ENCODE data around the gene CBLN3. TPM values are rescaled to one million over a fixed set of nuclear protein-coding genes. Genes with fewer than 3 reads are reported as not detected.

The CBLN3 gene
- total RNA-seq, 2 donors from 2014 or later, result 2.4 to 11.1 TPM

GRCh38 chr14:24403294-24403998 is 26.0 kb downstream of the CBLN3 start:
- Histone ChIP-seq H3K4me1 (replicated peaks) (no peaks in the 10 kb centered on the region), H3K27ac (no peak overlapping the region)
- no peak for DNase-seq (ENCODE audit: low spot score)

GRCh38 chr14:24401810-24402702 is 27.4 kb downstream of the CBLN3 start:
- intact Hi-C loops (cut with DNase I), result no loop called here
- TF ChIP-seq POLR2A (IDR thresholded peaks at IDR 0.05) (no peak), POLR2AphosphoS5 (IDR thresholded peaks at IDR 0.05) (no peak)
- WGBS, result 59% methylated on average over 9 of the region's 9 CpGs
- no peaks in the 10 kb centered on the region for H3K4me1 ChIP-seq (replicated peaks)
- H3K4me3 ChIP-seq, result no peak overlapping the region
- no peaks in the 10 kb centered on the region for H3K36me3 ChIP-seq
- no peaks in the 10 kb centered on the region for H3K27me3 ChIP-seq (replicated peaks; ENCODE audit: insufficient read depth)
- DNase-seq (ENCODE audit: low spot score), result no peak
- no peaks in the 10 kb centered on the region for H3K9me3 ChIP-seq
- H3K27ac ChIP-seq, result no peak overlapping the region

More at GRCh38 chr14:24403294-24403998, 26.0 kb downstream of the CBLN3 start:
- intact Hi-C loops (cut with DNase I), result no loop called here
- no peaks in the 10 kb centered on the region for H3K36me3 ChIP-seq
- TF ChIP-seq POLR2AphosphoS5 (IDR thresholded peaks at IDR 0.05) (no peak), POLR2A (IDR thresholded peaks at IDR 0.05) (no peak), CTCF (IDR thresholded peaks at IDR 0.05) (no peak)
- no peak overlapping the region for H3K4me3 ChIP-seq
- WGBS, result 35% methylated on average over 7 of the region's 7 CpGs
- no peaks in the 10 kb centered on the region for H3K9me3 ChIP-seq
- H3K27me3 ChIP-seq (replicated peaks; ENCODE audit: insufficient read depth), result no peaks in the 10 kb centered on the region

- intact Hi-C loops (cut with DNase I), result loop anchor here (1.0 kb wide), 1 partner anchor 34 kb away; no protein-coding TSS in a partner anchor
- no peaks in the 10 kb centered on the region for H3K36me3 ChIP-seq
- 57% methylated on average over 4 of the region's 4 CpGs for WGBS
These were observed 29.3 kb downstream of the CBLN3 start for GRCh38 chr14:24399999-24400718.

GRCh38 chr14:24399447-24399822 is 30.0 kb downstream of the CBLN3 start:
- Histone ChIP-seq H3K4me3 (peak overlapping the region; percentile 44 to 53), H3K9me3 (no peaks in the 10 kb centered on the region), H3K4me1 (replicated peaks) (no peaks in the 10 kb centered on the region), H3K27me3 (replicated peaks; ENCODE audit: insufficient read depth) (no peaks in the 10 kb centered on the region), H3K27ac (peak overlapping the region; percentile 68 to 73), H3K36me3 (no peaks in the 10 kb centered on the region)
- TF ChIP-seq CTCF (IDR thresholded peaks at IDR 0.05) (no peak), POLR2A (IDR thresholded peaks at IDR 0.05) (peak; percentile 14)
- 6% methylated on average over 8 of the region's 8 CpGs for WGBS
- no peak for DNase-seq (ENCODE audit: low spot score)
- intact Hi-C loops (cut with DNase I), result no loop called here

More at GRCh38 chr14:24399999-24400718, 29.3 kb downstream of the CBLN3 start:
- no peaks in the 10 kb centered on the region for H3K27me3 ChIP-seq (replicated peaks; ENCODE audit: insufficient read depth)
- H3K9me3 ChIP-seq, result no peaks in the 10 kb centered on the region
- no peak for TF ChIP-seq POLR2A (IDR thresholded peaks at IDR 0.05)
- no peak for TF ChIP-seq POLR2AphosphoS5 (IDR thresholded peaks at IDR 0.05)
- TF ChIP-seq CTCF (IDR thresholded peaks at IDR 0.05), result no peak
- H3K27ac ChIP-seq, result peak overlapping the region in 1 of 2 donors; percentile 73
- peak overlapping the region; percentile 44 to 53 for H3K4me3 ChIP-seq
- no peak for DNase-seq (ENCODE audit: low spot score)
- H3K4me1 ChIP-seq (replicated peaks), result no peaks in the 10 kb centered on the region
